H1 (cell line): ENCODE data around the gene PYY. TPM values are rescaled to one million over a fixed set of nuclear protein-coding genes. Genes with fewer than 3 reads are reported as not detected.

Source experiments
- CTCF ChIA-PET: fragments of 300-600 bp; sonication (Branson Sonifier 250); formaldehyde crosslinking; loops from one replicate; lab custom pipeline; 2021; ENCODE audit not compliant: partially characterized antibody; lab: Charles Lee
- POLR2A ChIA-PET: fragments of 300-600 bp; sonication (Branson Sonifier 250); formaldehyde crosslinking; loops from one replicate; lab custom pipeline; 2021; ENCODE audit warnings: inconsistent platforms; ENCODE audit not compliant: partially characterized antibody; lab: Charles Lee
- DNase-seq, 2 experiments: peaks; one replicate each; pipeline versions ENCODE4 v3.0.0 to v3.0.0-alpha.2; 2010 to 2022; ENCODE audit warnings: low spot score in 2 of 2, low read depth in 1 of 2, mixed read lengths in 1 of 2
- FAIRE-seq: peaks from 2 replicates; lab custom pipeline; 2011; peaks lifted over from hg19 to GRCh38; lab: Jason Lieb, UNC
- H2AFZ ChIP-seq: 2 replicates; pipeline ENCODE4 v1.8.1; 2012; ENCODE audit warnings: low read length, inconsistent platforms
- H2AK5ac ChIP-seq: 2 replicates; pipeline ENCODE4 v1.6.1; 2013; ENCODE audit warnings: low read depth, low read length
- H2BK120ac ChIP-seq: replicated peaks from 2 replicates; pipeline ENCODE3; 2013; ENCODE audit warnings: low read depth, low read length, inconsistent platforms
- H2BK12ac ChIP-seq: 2 replicates; pipeline ENCODE4 v1.6.1; 2013; ENCODE audit warnings: low read depth, low read length
- H2BK15ac ChIP-seq: 2 replicates; pipeline ENCODE4 v1.6.1; 2013; ENCODE audit warnings: low read length
- H2BK20ac ChIP-seq: 2 replicates; pipeline ENCODE4 v1.6.1; 2013; ENCODE audit warnings: low read length
- H2BK5ac ChIP-seq: 2 replicates; pipeline ENCODE4 v1.6.1; 2013; ENCODE audit warnings: low read depth, low read length
- H3K14ac ChIP-seq: 2 replicates; pipeline ENCODE4 v1.6.1; 2013; ENCODE audit warnings: inconsistent platforms; ENCODE audit not compliant: insufficient read length
- H3K18ac ChIP-seq: 2 replicates; pipeline ENCODE4 v1.6.1; 2013; ENCODE audit warnings: low read length; ENCODE audit errors: extremely low read depth
- H3K23ac ChIP-seq: 2 replicates; pipeline ENCODE4 v1.6.1; 2013; ENCODE audit warnings: inconsistent platforms; ENCODE audit not compliant: insufficient read length
- H3K23me2 ChIP-seq: 2 replicates; pipeline ENCODE4 v1.6.1; 2013; ENCODE audit warnings: low read depth, low read length
- H3K27ac ChIP-seq: 2 replicates; pipeline ENCODE4 v1.6.1; 2011; ENCODE audit warnings: low read depth, low read length, inconsistent platforms
- H3K27me3 ChIP-seq, 4 experiments: replicated peaks in 1 of 4; 1 replicate in 1 of 4; 2 replicates in 3 of 4; pipeline versions ENCODE4 v1.6.1 to v1.8.1; 2011 to 2013; ENCODE audit warnings: low read length in 3 of 4, mild to moderate bottlenecking in 3 of 4, inconsistent platforms in 2 of 4, mixed read lengths in 2 of 4, moderate library complexity in 1 of 4; ENCODE audit not compliant: control insufficient read depth in 3 of 4, insufficient read depth in 3 of 4; ENCODE audit errors: extremely low read depth in 1 of 4
- H3K36me3 ChIP-seq, 4 experiments: 2 replicates each; pipeline versions ENCODE4 v1.6.1 to v1.8.1; 2011 to 2013; ENCODE audit warnings: mild to moderate bottlenecking in 4 of 4, low read length in 3 of 4, moderate library complexity in 2 of 4, control low read depth in 1 of 4, inconsistent platforms in 1 of 4; ENCODE audit not compliant: insufficient read depth in 4 of 4, control insufficient read depth in 2 of 4
- H3K4ac ChIP-seq: replicated peaks from 2 replicates; pipeline ENCODE3; 2013; ENCODE audit warnings: low read length, low read depth, mixed read lengths, inconsistent platforms; ENCODE audit not compliant: insufficient read length
- H3K4me1 ChIP-seq, 4 experiments: replicated peaks in 1 of 4; 1 replicate in 1 of 4; 2 replicates in 3 of 4; pipeline versions ENCODE4 v1.6.1 to v1.8.1; 2011 to 2013; ENCODE audit warnings: low read length in 3 of 4, inconsistent platforms in 2 of 4, mixed read lengths in 1 of 4; ENCODE audit not compliant: insufficient read depth in 4 of 4, control insufficient read depth in 3 of 4
- H3K4me2 ChIP-seq, 2 experiments: 2 replicates each; pipeline versions ENCODE4 v1.6.1 to v1.8.1; 2011 to 2013; ENCODE audit warnings: low read depth in 2 of 2, low read length in 2 of 2, control low read depth in 1 of 2, inconsistent platforms in 1 of 2, mild to moderate bottlenecking in 1 of 2; ENCODE audit not compliant: insufficient read depth in 1 of 2
- H3K4me3 ChIP-seq, 4 experiments: fragments of 200-600, 300-600 bp in 1 of 4; sonication (generic), shearing (Covaris generic), sonication (Bioruptor Twin) in 1 of 4; 2 replicates each; pipeline versions ENCODE4 v1.5.1 to v1.8.1; 2011 to 2016; ENCODE audit warnings: low read length in 4 of 4, low read depth in 3 of 4, control low read depth in 2 of 4, inconsistent platforms in 2 of 4, mild to moderate bottlenecking in 2 of 4, mixed read lengths in 1 of 4, moderate library complexity in 1 of 4; ENCODE audit not compliant: insufficient read depth in 2 of 4; ENCODE audit errors: extremely low read depth in 1 of 4
- H3K56ac ChIP-seq: replicated peaks from 2 replicates; pipeline ENCODE3; 2013; ENCODE audit warnings: low read depth, mild to moderate bottlenecking, mixed read lengths, low read length, inconsistent platforms; ENCODE audit not compliant: insufficient read length
- H3K79me1 ChIP-seq: 2 replicates; pipeline ENCODE4 v1.6.1; 2013; ENCODE audit warnings: low read depth, low read length, control low read depth
- H3K79me2 ChIP-seq, 2 experiments: 2 replicates each; pipeline versions ENCODE4 v1.6.1 to v1.8.1; 2012 to 2013; ENCODE audit warnings: low read length in 2 of 2, mild to moderate bottlenecking in 2 of 2, inconsistent platforms in 1 of 2; ENCODE audit not compliant: insufficient read depth in 2 of 2, control insufficient read depth in 1 of 2
- H3K9ac ChIP-seq, 4 experiments: replicated peaks in 1 of 4; 1 replicate in 1 of 4; 2 replicates in 3 of 4; pipeline versions ENCODE4 v1.6.1 to v1.8.1; 2011 to 2013; ENCODE audit warnings: low read depth in 3 of 4, low read length in 3 of 4, control low read depth in 2 of 4, mild to moderate bottlenecking in 2 of 4, moderate library complexity in 2 of 4, inconsistent platforms in 1 of 4; ENCODE audit errors: extremely low read depth in 1 of 4
- H3K9me3 ChIP-seq, 2 experiments: 2 replicates each; pipeline versions ENCODE4 v1.6.1 to v1.8.1; 2012 to 2013; ENCODE audit warnings: mild to moderate bottlenecking in 2 of 2, moderate library complexity in 2 of 2, control low read depth in 1 of 2, inconsistent platforms in 1 of 2, low read depth in 1 of 2, low read length in 1 of 2, mixed read lengths in 1 of 2; ENCODE audit not compliant: insufficient read depth in 2 of 2
- H4K20me1 ChIP-seq, 2 experiments: replicated peaks in 1 of 2; 2 replicates each; pipeline versions ENCODE3 to v1.8.1; 2011 to 2013; ENCODE audit warnings: inconsistent platforms in 2 of 2, low read length in 2 of 2, mild to moderate bottlenecking in 1 of 2; ENCODE audit not compliant: insufficient read depth in 2 of 2, control insufficient read depth in 1 of 2
- H4K5ac ChIP-seq: 2 replicates; pipeline ENCODE4 v1.6.1; 2013; ENCODE audit warnings: low read length, low read depth, mixed read lengths, inconsistent platforms; ENCODE audit not compliant: insufficient read length
- H4K8ac ChIP-seq: 2 replicates; pipeline ENCODE4 v1.8.0; 2013; ENCODE audit warnings: mild to moderate bottlenecking, moderate library complexity, low read length, inconsistent platforms; ENCODE audit not compliant: insufficient read depth; ENCODE audit errors: extremely low read depth
- H4K91ac ChIP-seq: replicated peaks from 2 replicates; pipeline ENCODE3; 2013; ENCODE audit warnings: low read length, mixed read lengths, inconsistent platforms; ENCODE audit not compliant: insufficient read length
- GTF2F1 ChIP-seq: IDR thresholded peaks from 2 replicates; pipeline ENCODE4 v1.6.1; 2012; ENCODE audit warnings: low read depth, low read length, improper control_type of control experiment, borderline replicate concordance
- JUND ChIP-seq: IDR thresholded peaks from 2 replicates; pipeline ENCODE4 v1.6.1; 2011; ENCODE audit warnings: mild to moderate bottlenecking, improper control_type of control experiment, low read length
- WGBS, 2 experiments: shearing (Covaris generic) in 1 of 2; methylation state at CpG; one replicate each; pipeline versions ENCODE4 v1.1.6 to v1.1.7; 2013 to 2015; ENCODE audit warnings: low lambda C conversion rate in 2 of 2, mixed read lengths in 2 of 2, inconsistent platforms in 1 of 2, low coverage in 1 of 2, missing lambda C conversion rate in 1 of 2; ENCODE audit not compliant: insufficient replicate concordance in 2 of 2, insufficient coverage in 1 of 2, insufficient read length in 1 of 2; ENCODE audit errors: extremely low coverage in 1 of 2, missing lambda C conversion rate in 1 of 2; 5-methylcytosine and 5-hydroxymethylcytosine counted together
- polyA plus RNA-seq, 7 experiments: library from polyadenylated mRNA; depleted of rRNA in 3 of 7; stranded (reverse) in 5 of 7; unstranded in 2 of 7; fragments of >200 nt in 5 of 7; fragments of 200-250 nt in 2 of 7; gene quantifications; 1 replicate in 5 of 7; 2 replicates in 1 of 7; 4 replicates in 1 of 7; pipeline versions ENCODE4 v1.2.1 to v1.2.3, GENCODE V29; 2011 to 2013; ENCODE audit warnings: missing spikeins in 2 of 7, mixed read lengths in 2 of 7
- total RNA-seq: library from RNA; stranded (reverse); fragmentation: NEBNext Ultra II Directional; extraction: Animal tissue kit (Norgen Biotek cat#: 25700); gene quantifications from 2 replicates; pipeline ENCODE4 v1.2.1, GENCODE V29; 2021

PYY gene
- total and polyA plus RNA-seq, 2 of the 8 experiments (the other 6 are each of a cell fraction or from before 2014, with no cell fraction given), result 0.93 to 3.4 TPM

GRCh38 chr17:43912635-43913304 lies 41.0 kb downstream of the PYY start:
- H3K27me3 ChIP-seq, result peaks cover 0 to 20% (median 15%) of the 10 kb centered on the region in 4 experiments; a peak in 6 of 7 replicates
- 0 out of 2 replicates have a peak overlapping the region, but pooled peaks have one; percentile 39 for H2BK12ac ChIP-seq
- no peaks in the 10 kb centered on the region for H3K79me1 ChIP-seq
- H2BK15ac ChIP-seq, result peak overlapping the region; percentile 82; the same call in 1 of the 2 replicates
- H3K23me2 ChIP-seq, result peaks cover 10% of the 10 kb centered on the region
- H2BK5ac ChIP-seq, result no peak overlapping the region
- H3K23ac ChIP-seq, result no peak overlapping the region
- no peaks in the 10 kb centered on the region for H3K9me3 ChIP-seq
- no peak overlapping the region for H3K4me3 ChIP-seq
- no peak overlapping the region for H3K27ac ChIP-seq
- H3K56ac ChIP-seq, result peak overlapping the region; percentile 91
- FAIRE-seq (no peak), DNase-seq (no peak)
- no peak overlapping the region for H4K8ac ChIP-seq
- H3K9ac ChIP-seq, result no peak overlapping the region
- no peak for TF ChIP-seq GTF2F1
- no peak for TF ChIP-seq JUND
- ChIA-PET POLR2A (interaction anchor here (0.6 to 1.5 kb wide), 2 partner anchors 12 to 81 kb away, joined by 3 to 4 read pairs; no protein-coding TSS in a partner anchor), CTCF (interaction anchor here (1.0 to 25.8 kb wide), 7 partner anchors 11 to 85 kb away, joined by 3 to 403 read pairs (median 44); partner anchors contain the start of gene PPY)
- no peak overlapping the region for H3K18ac ChIP-seq
- no peak overlapping the region for H3K14ac ChIP-seq
- H3K36me3 ChIP-seq, result no peaks in the 10 kb centered on the region; a peak in 1 of 8 replicates
- H2AFZ ChIP-seq, result no peak overlapping the region
- H3K4me2 ChIP-seq, result no peak overlapping the region
- H4K20me1 ChIP-seq, result peaks cover 0 to 7% of the 10 kb centered on the region in 2 experiments
- H4K5ac ChIP-seq, result no peak overlapping the region
- no peak overlapping the region for H4K91ac ChIP-seq
- peaks cover 4 to 9% (median 7%) of the 10 kb centered on the region in 4 experiments; a peak in 6 of 7 replicates for H3K4me1 ChIP-seq
- H2BK20ac ChIP-seq, result peak overlapping the region; percentile 72; the same call in 1 of the 2 replicates
- no peak overlapping the region for H2BK120ac ChIP-seq
- peak overlapping the region; percentile 82; the same call in 1 of the 2 replicates for H2AK5ac ChIP-seq
- H3K79me2 ChIP-seq, result no peaks in the 10 kb centered on the region
- no peak overlapping the region for H3K4ac ChIP-seq
- 72% methylated on average over 4 of the region's 4 CpGs; no CpG with 5 or more reads in 1 of the 2 experiments for WGBS, 2 experiments
